ENCODE data around the gene ZNF646. TPM values are rescaled to one million over a fixed set of nuclear protein-coding genes. Genes with fewer than 3 reads are reported as not detected.

Gene ZNF646
- total and polyA plus RNA-seq, 2 of the 13 experiments (the other 11 are each of a cell fraction or from before 2014, with no cell fraction given), result 3.4 to 10.9 TPM

DNA sequence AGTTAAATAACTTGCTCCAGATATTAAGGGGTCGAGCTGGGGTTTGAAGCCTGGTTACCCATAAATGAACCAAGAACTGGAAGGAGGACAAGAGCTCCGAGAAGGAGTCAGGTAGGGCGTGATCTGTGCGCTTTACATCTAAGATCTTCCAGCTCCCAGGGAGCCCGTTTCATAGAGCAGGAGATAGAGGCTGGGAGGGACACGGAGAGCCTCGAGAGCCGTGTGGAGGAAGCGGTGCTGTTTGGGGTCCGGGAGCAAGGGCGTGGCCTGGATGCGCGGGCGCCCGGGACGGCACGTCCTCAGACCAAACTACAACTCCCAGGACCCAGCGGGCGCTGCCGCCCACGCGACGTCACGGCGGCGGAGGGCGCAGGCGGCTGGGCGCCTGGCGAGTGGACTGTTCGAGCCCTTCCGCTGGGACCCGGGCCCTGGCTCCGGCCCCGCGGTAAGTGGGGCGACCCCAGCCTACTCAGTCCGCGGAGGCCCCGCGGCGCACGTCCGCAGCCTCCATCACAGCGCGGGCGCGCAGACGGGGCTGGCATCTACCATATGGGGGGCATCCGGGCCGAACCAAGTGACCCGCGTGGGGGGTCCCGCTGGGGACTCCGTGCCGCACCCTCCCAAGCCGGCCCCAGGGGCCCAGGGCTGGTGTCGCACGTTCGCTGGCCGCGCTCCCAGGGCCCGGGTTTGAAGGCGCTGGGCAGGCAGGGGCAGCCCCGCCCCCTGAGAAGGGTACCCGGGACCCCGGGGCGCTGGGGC lies 34.0 kb downstream of the ZNF646 start, which contains the start of gene BCKDK (continued):
- TF ChIP-seq ZNF7 (CRISPR knock-in tag; IDR thresholded peaks at IDR 0.05) (0 out of 2 replicates have a peak, but pooled peaks have one; percentile 10), CBX2 (IDR thresholded peaks at IDR 0.05; ENCODE audit: low read depth, low read length) (no peak), CBX2 (CRISPR knock-in tag; IDR thresholded peaks at IDR 0.05; ENCODE audit: low read depth) (no peak), NPAS2 (CRISPR knock-in tag; IDR thresholded peaks at IDR 0.05; ENCODE audit: borderline replicate concordance) (no peak), REPIN1 (CRISPR knock-in tag; IDR thresholded peaks at IDR 0.05; ENCODE audit: borderline replicate concordance, low read depth) (no peak; the same call in 1 of the 2 replicates), TSC22D2 (CRISPR knock-in tag; IDR thresholded peaks at IDR 0.05; ENCODE audit: borderline replicate concordance) (no peak), ZNF646 (CRISPR knock-in tag; IDR thresholded peaks at IDR 0.05) (no peak), ZNF773 (CRISPR knock-in tag; IDR thresholded peaks at IDR 0.05; ENCODE audit: borderline replicate concordance) (no peak), PLRG1 (conservative IDR thresholded peaks at IDR 0.05) (no peak), MAF1 (CRISPR knock-in tag; IDR thresholded peaks at IDR 0.05; ENCODE audit: borderline replicate concordance) (no peak), KDM5A (IDR thresholded peaks at IDR 0.05; ENCODE audit: borderline replicate concordance, low read length) (peak; percentile 50; the same call in 1 of the 2 replicates), PPARG (CRISPR knock-in tag; conservative IDR thresholded peaks at IDR 0.05) (0 out of 2 replicates have a peak, but pooled peaks have one; percentile 34), KAT7 (CRISPR knock-in tag; IDR thresholded peaks at IDR 0.05; ENCODE audit: borderline replicate concordance) (peak; percentile 83; the same call in 1 of the 2 replicates), ZSCAN30 (CRISPR knock-in tag; IDR thresholded peaks at IDR 0.05) (no peak), TAF1 (CRISPR knock-in tag; IDR thresholded peaks at IDR 0.05) (peak; percentile 71), ZFP41 (CRISPR knock-in tag; IDR thresholded peaks at IDR 0.05; ENCODE audit: borderline replicate concordance) (no peak; the same call in 1 of the 2 replicates), HMG20A (CRISPR knock-in tag; IDR thresholded peaks at IDR 0.05; ENCODE audit: borderline replicate concordance) (no peak), SOX6 (IDR thresholded peaks at IDR 0.05) (no peak), SOX6 (CRISPR knock-in tag; IDR thresholded peaks at IDR 0.05) (no peak; the same call in 1 of the 2 replicates)
- TF ChIP-seq, protein P1, sequence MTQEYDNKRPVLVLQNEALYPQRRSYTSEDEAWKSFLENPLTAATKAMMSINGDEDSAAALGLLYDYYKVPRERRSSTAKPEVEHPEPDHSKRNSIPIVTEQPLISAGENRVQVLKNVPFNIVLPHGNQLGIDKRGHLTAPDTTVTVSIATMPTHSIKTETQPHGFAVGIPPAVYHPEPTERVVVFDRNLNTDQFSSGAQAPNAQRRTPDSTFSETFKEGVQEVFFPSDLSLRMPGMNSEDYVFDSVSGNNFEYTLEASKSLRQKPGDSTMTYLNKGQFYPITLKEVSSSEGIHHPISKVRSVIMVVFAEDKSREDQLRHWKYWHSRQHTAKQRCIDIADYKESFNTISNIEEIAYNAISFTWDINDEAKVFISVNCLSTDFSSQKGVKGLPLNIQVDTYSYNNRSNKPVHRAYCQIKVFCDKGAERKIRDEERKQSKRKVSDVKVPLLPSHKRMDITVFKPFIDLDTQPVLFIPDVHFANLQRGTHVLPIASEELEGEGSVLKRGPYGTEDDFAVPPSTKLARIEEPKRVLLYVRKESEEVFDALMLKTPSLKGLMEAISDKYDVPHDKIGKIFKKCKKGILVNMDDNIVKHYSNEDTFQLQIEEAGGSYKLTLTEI (CRISPR knock-in tag; conservative IDR thresholded peaks at IDR 0.05), result no peak
